HG03432 (cell line): ENCODE results near the gene SOHLH2.

Source experiments
- ATAC-seq: cut with Tn5 transposase; IDR thresholded peaks from one replicate; pipeline ENCODE4 v1.9.1; 2021; ENCODE audit warnings: mild to moderate bottlenecking, moderate library complexity; ENCODE audit not compliant: unreplicated experiment

SOHLH2 gene

DNA sequence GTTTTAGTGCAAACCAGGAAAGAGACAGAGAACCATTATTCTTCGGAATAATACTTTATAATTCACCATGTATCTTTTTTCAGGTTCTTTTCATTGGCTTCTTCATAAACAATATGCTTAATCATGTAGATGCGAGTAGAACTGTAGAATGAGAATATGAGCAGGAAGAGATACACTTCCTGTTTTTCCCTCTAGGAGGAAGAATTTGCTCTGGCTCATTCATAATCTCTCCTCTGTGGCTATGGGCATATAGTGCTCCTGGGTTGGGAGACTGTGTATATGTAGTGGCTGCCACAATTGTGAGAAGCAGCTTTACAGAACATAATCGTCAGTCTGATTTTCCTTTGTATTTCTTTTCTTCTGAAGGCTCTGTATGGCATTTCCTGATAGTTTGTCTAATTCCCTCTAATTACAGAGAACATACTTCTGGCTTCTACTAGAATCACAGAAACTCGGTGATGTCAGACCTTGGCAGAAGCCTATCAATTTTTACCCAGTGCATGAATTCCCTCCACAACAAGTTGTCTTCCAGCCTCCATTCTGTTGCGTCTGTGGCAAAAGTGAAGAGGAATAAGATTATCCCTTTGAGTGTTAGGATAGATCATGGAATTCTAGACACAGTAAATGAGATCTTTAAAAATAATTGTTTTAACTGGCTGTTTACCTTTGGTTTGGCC lies 80.3 kb downstream of the SOHLH2 start:
- no peak for ATAC-seq

GRCh38 chr13:36132376-36132775 lies 82.0 kb downstream of the SOHLH2 start:
- no peak for ATAC-seq

DNA sequence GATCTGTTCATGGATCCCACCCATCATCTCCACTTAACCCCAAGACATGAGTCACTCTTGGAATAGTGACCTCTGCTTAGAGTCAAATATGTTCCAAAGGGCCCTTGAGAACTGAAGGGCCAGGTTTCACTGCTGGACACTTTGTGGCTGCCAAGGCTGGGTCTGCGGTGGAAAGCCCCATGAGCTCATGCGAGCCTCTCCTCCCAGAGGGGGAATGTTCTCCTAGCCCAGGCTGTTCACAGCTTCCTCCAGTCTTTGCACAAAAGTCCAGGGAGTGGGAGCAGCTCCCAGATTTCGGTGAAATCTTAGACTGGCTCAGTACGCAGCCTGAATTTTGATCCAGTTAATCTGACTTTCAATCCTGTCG lies 82.4 kb downstream of the SOHLH2 start:
- no peak for ATAC-seq

DNA sequence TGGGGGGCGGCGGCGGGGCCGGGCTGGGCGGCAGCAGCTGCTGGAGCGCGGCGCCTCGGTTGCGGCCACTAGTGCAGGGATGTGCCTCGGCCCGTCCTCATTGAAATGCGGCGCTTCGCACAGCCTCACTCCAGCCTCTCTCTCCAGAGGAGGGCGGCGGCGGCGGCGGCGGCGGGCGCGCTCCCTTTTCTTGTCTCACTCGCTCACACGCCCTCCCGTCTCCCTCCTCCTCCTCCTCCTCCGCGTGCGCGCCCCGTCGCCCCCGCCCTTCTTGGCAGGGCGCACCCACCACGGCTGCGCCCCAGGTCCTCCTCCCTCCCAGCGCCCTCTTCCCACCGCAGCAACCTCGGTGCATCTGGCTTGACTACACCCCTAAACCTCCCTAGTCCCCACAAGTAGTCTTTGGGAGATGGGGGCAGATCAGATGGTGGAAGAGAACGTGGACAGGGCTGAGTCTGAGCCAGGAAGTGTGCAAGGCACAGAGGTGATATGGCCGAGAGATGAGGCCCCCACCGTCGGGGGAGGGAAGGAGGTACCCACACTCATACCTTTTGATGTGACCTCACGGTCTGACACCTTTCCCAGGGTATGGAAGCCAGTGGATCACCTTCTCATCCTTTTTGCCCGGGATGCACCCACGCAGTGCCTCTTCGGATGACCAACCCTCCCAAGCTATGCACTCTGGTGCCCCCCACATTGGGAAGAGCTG lies 83.0 kb downstream of the SOHLH2 start, which contains the start of gene DCLK1:
Gene DCLK1 (minus strand): TSS at position 161 of the 709 bp plus-strand sequence.
- ATAC-seq, result no peak

- no peak for ATAC-seq
Measured at GRCh38 chr13:36130552-36131221, 83.7 kb downstream of the SOHLH2 start.

- ATAC-seq, result no peak
Measured at GRCh38 chr13:36130193-36130551, 84.2 kb downstream of the SOHLH2 start.

GRCh38 chr13:36129539-36129938 lies 84.8 kb downstream of the SOHLH2 start:
- ATAC-seq, result no peak

- ATAC-seq, result no peak
Measured at GRCh38 chr13:36126491-36126890, 87.9 kb downstream of the SOHLH2 start.

- ATAC-seq, result no peak
Measured at GRCh38 chr13:36125841-36126240, 88.5 kb downstream of the SOHLH2 start.

GRCh38 chr13:36124236-36124822 lies 90.0 kb downstream of the SOHLH2 start:
- no peak for ATAC-seq
